Adrenal gland (tissue), 12 donors: ENCODE data around the gene SMIM29. TPM values are rescaled to one million over a fixed set of nuclear protein-coding genes. Genes with fewer than 3 reads are reported as not detected.

ENCODE experiments used
- DNase-seq, 7 donors: peaks; one replicate each; pipeline ENCODE4 v3.0.0-alpha.2; 2019 to 2020
- H3K27ac ChIP-seq, 5 donors: fragments of 200-600 bp; sonication (generic) in 4 of 5; 1 replicate in 3 of 5; 2 replicates in 2 of 5; pipeline versions ENCODE4 v1.5.1 to v1.8.0; 2016 to 2020; ENCODE audit warnings: mild to moderate bottlenecking in 1 of 5
- H3K27me3 ChIP-seq: fragments of 200-600 bp; 2 replicates; pipeline ENCODE4 v1.8.0; 2021
- H3K36me3 ChIP-seq, 2 donors: fragments of 200-600 bp; replicated peaks in 1 of 2; 1 replicate in 1 of 2; 2 replicates in 1 of 2; pipeline versions ENCODE4 v1.5.1 to v1.8.0; 2018 to 2022
- H3K4me1 ChIP-seq, 2 donors: fragments of 200-600 bp; replicated peaks in 1 of 2; 1 replicate in 1 of 2; 2 replicates in 1 of 2; pipeline versions ENCODE4 v1.5.1 to v1.8.0; 2018 to 2021
- H3K4me3 ChIP-seq, 4 donors: fragments of 200-600 bp; sonication (generic) in 3 of 4; one replicate each; pipeline ENCODE4 v1.5.1; 2016 to 2018
- H3K9me3 ChIP-seq, 3 donors: fragments of 200-600 bp; sonication (generic) in 1 of 3; replicated peaks in 1 of 3; 1 replicate in 2 of 3; 2 replicates in 1 of 3; pipeline versions ENCODE4 v1.5.1 to v1.8.0; 2016 to 2021
- CTCF ChIP-seq, 6 experiments: fragments of 450-650 bp in 4 of 6; fragments of 200-600 bp in 2 of 6; sonication (generic) in 1 of 6; IDR thresholded peaks; 1 replicate in 5 of 6; 2 replicates in 1 of 6; pipeline versions ENCODE4 v1.5.1 to v1.8.0; 2016 to 2021; ENCODE audit warnings: antibody characterized with exemption in 6 of 6, mild to moderate bottlenecking in 2 of 6, moderate library complexity in 1 of 6
- POLR2A ChIP-seq, 2 donors: fragments of 450-650 bp; IDR thresholded peaks; one replicate each; pipeline ENCODE4 v1.6.1; 2017; ENCODE audit warnings: antibody characterized with exemption in 2 of 2, mild to moderate bottlenecking in 2 of 2, moderate library complexity in 1 of 2
- WGBS, 4 donors: extraction: QIAGEN DNeasy Blood & Tissue Kit in 2 of 4; methylation state at CpG; one replicate each; pipeline versions ENCODE4 v1.1.5 to v1.1.7; 2013 to 2017; 5-methylcytosine and 5-hydroxymethylcytosine counted together
- intact Hi-C, 2 donors: fragments of 100-400 bp; cut with DNase I; formaldehyde crosslinking; loops; one replicate each; pipeline versions ENCODE4 v1.14.1 to v1.15.0; 2022 to 2023
- polyA plus RNA-seq, 3 donors: library from polyadenylated mRNA; stranded (reverse); fragments of 200-250 nt in 2 of 3; fragments of 350-450 nt in 1 of 3; fragmentation: Illumina TruSeq in 1 of 3; extraction: RNeasy Lipid Tissue Mini Kit (QIAGEN cat#74804) in 1 of 3; gene quantifications; one replicate each; pipeline ENCODE4 v1.2.3, GENCODE V29; 2013 to 2014
- total RNA-seq, 9 donors: library from RNA; depleted of rRNA in 4 of 9; stranded (reverse); fragments of >200 nt in 4 of 9; fragments of 120-200 nt in 1 of 9; fragmentation: NEBNext Ultra II Directional in 1 of 9; extraction: Animal tissue kit (Norgen Biotek cat#: 25700) in 1 of 9; gene quantifications; one replicate each; pipeline versions ENCODE4 v1.1.0 to v1.2.4, GENCODE V29; 2013 to 2023
- donor health status: healthy with polysubstance abuse.
- donor health status: Bipolar disorder and iron deficiency.
- donor health status: DM: yes; HTN: yes; CAD: no.
- donor health status: DM: no; HTN: no; CAD: no.
- donor health status: DM: no; HTN: no; CAD: no.
- donor health status: DM: yes; HTN: yes; CAD: no.

The SMIM29 gene
- total and polyA plus RNA-seq, 12 donors = 9.7 to 122 (median 33.2) TPM

GRCh38 chr6:34238585-34239499, 10.0 kb downstream of the SMIM29 start:
- no peaks in the 10 kb centered on the region for H3K9me3 ChIP-seq
- no peak overlapping the region for H3K27ac ChIP-seq
- H3K4me1 ChIP-seq = peaks cover 5 to 19% of the 10 kb centered on the region in 2 donors
- no peak overlapping the region for H3K4me3 ChIP-seq
- WGBS, 4 donors = 77 to 92% (median 85%) methylated on average over 14 of the region's 14 CpGs
- H3K27me3 ChIP-seq = no peaks in the 10 kb centered on the region
- intact Hi-C loops = no loop called here
- no peaks in the 10 kb centered on the region for H3K36me3 ChIP-seq
- peak in 1 of 7 donors; percentile 14 for DNase-seq
- TF ChIP-seq POLR2A (IDR thresholded peaks at IDR 0.05) = no peak
- no peak for TF ChIP-seq CTCF (IDR thresholded peaks at IDR 0.05)

DNA sequence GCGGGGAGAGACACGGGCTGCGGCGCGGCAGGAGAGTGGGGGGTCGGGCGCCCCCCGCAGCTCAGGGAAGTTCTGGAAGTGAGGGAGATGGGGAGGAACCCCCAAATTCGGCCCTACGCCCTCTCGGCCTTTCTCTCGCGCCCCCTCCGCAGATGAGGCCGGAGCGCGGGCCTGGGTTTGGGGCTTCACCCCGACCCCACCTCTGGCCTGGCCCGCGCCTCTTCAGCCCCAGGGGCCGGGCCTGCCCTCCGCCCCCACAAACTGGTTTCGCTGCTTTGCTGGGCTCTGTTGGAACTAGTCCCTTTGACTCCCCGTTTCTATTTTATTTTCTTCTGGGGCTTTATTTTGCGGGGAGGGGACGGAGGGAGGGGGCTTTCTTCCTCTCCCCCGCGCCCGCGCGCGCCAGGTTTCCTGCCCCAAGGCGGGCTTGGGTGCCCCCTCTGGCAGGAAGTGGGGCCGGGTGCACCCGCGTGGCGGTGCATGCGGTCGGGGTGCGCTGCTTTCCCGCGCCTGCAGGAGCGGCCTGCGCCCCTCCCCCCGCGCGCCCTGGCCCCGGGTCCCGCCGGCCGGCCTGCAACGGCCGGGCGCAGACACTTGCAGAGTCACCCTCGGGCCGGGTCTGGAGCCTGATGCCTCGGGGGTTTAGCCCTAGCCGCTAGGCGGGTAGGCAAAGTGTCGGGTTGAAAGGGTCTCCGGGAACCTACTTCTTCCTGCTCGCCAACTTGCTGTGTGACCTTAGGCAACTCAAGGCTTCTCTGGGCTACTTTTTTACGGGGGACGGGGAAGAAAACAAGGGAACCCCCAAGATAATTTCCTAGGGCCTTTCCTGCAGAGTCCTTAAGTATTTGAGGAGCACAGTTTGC, 10.9 kb downstream of the SMIM29 start:
- Histone ChIP-seq H3K9me3 (no peaks in the 10 kb centered on the region), H3K4me3 (peak overlapping the region in 2 of 4 donors; percentile 40 to 78), H3K27me3 (no peaks in the 10 kb centered on the region), H3K36me3 (no peaks in the 10 kb centered on the region), H3K27ac (peak overlapping the region in 2 of 5 donors; percentile 65 to 87), H3K4me1 (peaks cover 5 to 18% of the 10 kb centered on the region in 2 donors)
- WGBS, 4 donors = 9 to 25% (median 13%) methylated on average over 18 to 64 of the region's 64 CpGs
- intact Hi-C loops = no loop called here
- TF ChIP-seq POLR2A (IDR thresholded peaks at IDR 0.05) (no peak), CTCF (IDR thresholded peaks at IDR 0.05) (peak in 3 of 6 experiments; percentile 4 to 26 (median 8))
- DNase-seq = peak in 2 of 7 donors; percentile 23 to 47

DNA sequence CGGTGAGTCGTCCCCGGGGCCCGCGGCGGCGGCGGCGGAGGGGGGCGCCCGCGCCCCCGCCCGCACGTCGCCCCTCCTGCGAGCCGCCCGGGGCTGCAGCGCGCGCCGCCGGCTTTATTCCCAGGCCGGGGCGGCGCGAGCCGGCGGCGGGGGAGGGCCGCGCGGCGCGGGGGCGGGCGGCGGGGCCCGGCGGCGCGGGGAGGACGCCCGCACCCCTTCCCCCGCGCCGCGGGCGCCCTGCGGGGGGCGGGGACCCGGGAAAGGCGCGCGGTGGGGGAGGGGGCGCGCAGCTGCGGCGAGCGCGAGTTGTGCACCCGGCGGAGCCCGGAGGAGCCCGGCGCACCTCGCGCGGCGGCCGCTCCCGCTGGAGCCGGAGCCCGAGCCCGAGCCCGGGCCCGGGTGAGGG, 11.5 kb downstream of the SMIM29 start:
- H3K27me3 ChIP-seq = no peaks in the 10 kb centered on the region
- TF ChIP-seq CTCF (IDR thresholded peaks at IDR 0.05) (no peak), POLR2A (IDR thresholded peaks at IDR 0.05) (no peak)
- peak overlapping the region in 2 of 5 donors; percentile 65 to 87 for H3K27ac ChIP-seq
- intact Hi-C loops = no loop called here
- no peaks in the 10 kb centered on the region for H3K9me3 ChIP-seq
- H3K36me3 ChIP-seq = no peaks in the 10 kb centered on the region
- DNase-seq = peak in 2 of 7 donors; percentile 25 to 49
- peak overlapping the region in 2 of 4 donors; percentile 40 to 79 for H3K4me3 ChIP-seq
- peaks cover 5 to 18% of the 10 kb centered on the region in 2 donors for H3K4me1 ChIP-seq
- 0 to 1% (median 1%) methylated on average over 2 to 78 of the region's 78 CpGs; no CpG with 5 or more reads in 1 of the 4 donors for WGBS, 4 donors
